ENCODE measurements around the gene MRRF. TPM values are rescaled to one million over a fixed set of nuclear protein-coding genes. Genes with fewer than 3 reads are reported as not detected.

MRRF gene
- total RNA-seq, 1 experiment from 2014 or later: 42.3 TPM

DNA sequence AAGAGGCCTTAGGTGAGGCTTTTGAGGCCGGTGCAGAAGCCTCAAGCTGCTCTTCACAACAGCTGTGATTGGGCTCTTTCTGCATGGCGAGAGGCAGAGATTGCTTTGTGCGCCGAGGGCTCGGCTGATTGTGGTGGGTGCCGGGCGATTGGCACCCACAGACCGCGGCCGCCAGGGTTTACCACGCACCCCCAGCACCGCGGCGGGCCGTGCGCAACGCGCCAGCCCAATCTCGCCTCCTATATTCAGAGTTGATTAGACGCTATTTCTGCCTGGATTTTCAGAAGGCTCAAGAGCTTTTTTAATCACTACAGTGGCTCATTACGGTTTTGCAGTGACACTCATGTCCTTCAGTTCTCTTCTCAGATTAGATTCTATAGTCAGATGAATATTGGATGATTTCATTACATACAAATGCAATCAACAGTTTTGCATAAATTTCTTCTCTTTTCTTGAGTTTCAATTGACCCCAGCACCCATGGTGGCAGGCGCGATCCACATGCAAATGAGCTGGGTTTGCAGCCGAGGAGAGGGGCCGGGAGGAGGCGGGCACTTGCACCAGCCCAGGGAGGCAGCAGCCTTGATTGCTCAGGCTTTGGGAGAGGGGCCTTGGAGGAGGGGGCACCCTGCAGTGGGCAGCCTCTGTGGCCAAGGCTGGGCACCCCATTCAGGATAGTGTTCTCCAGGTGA lies 72.3 kb downstream of the MRRF start (continued):
- TF ChIP-seq GRHL2 (CRISPR knock-in tag; IDR thresholded peaks at IDR 0.05; ENCODE audit: insufficient replicate concordance, severe bottlenecking): no peak
- TF ChIP-seq, protein P1, sequence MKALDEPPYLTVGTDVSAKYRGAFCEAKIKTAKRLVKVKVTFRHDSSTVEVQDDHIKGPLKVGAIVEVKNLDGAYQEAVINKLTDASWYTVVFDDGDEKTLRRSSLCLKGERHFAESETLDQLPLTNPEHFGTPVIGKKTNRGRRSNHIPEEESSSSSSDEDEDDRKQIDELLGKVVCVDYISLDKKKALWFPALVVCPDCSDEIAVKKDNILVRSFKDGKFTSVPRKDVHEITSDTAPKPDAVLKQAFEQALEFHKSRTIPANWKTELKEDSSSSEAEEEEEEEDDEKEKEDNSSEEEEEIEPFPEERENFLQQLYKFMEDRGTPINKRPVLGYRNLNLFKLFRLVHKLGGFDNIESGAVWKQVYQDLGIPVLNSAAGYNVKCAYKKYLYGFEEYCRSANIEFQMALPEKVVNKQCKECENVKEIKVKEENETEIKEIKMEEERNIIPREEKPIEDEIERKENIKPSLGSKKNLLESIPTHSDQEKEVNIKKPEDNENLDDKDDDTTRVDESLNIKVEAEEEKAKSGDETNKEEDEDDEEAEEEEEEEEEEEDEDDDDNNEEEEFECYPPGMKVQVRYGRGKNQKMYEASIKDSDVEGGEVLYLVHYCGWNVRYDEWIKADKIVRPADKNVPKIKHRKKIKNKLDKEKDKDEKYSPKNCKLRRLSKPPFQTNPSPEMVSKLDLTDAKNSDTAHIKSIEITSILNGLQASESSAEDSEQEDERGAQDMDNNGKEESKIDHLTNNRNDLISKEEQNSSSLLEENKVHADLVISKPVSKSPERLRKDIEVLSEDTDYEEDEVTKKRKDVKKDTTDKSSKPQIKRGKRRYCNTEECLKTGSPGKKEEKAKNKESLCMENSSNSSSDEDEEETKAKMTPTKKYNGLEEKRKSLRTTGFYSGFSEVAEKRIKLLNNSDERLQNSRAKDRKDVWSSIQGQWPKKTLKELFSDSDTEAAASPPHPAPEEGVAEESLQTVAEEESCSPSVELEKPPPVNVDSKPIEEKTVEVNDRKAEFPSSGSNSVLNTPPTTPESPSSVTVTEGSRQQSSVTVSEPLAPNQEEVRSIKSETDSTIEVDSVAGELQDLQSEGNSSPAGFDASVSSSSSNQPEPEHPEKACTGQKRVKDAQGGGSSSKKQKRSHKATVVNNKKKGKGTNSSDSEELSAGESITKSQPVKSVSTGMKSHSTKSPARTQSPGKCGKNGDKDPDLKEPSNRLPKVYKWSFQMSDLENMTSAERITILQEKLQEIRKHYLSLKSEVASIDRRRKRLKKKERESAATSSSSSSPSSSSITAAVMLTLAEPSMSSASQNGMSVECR (CRISPR knock-in tag; IDR thresholded peaks at IDR 0.05; ENCODE audit: borderline replicate concordance): no peak

DNA sequence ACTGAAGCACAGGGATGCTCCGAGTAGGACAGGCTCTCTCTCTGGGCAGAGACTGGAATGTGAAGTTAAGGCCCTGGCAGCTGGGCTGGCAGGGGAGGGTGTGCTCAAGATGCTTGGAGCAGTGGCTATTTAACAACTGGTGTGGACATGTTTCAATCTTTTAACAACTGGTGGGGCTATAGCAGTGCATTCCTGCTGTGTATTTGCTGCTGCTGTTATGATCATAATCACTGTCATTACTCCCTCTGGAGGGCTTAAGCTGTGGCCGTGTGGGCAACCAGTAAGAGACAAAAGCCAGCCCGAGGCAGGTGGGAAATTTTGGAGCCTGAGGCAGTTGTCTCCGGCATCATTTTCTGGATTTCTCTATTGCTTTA lies 72.9 kb downstream of the MRRF start:
- DNase-seq (ENCODE audit: low spot score) (no peak), ATAC-seq (peak; percentile 8)
- Mint-ChIP-seq H3K36me3 (no peaks in the 10 kb centered on the region), H3K9me3 (no peaks in the 10 kb centered on the region), H3K27ac (no peak overlapping the region), H3K4me1 (peaks cover 66% of the 10 kb centered on the region), H3K4me3 (peak overlapping the region; percentile 55), H3K27me3 (ENCODE audit: low read depth) (peaks cover 8% of the 10 kb centered on the region; the same call in 1 of the 2 replicates)
- ChIA-PET POLR2A (interaction anchor here (1.3 to 1.7 kb wide), 2 partner anchors 9 to 73 kb away, joined by 3 to 7 read pairs; partner anchors contain the start of genes MRRF and RBM18), CTCF (interaction anchor here (0.6 to 6.6 kb wide), 10 partner anchors 9 to 242 kb away, joined by 3 to 71 read pairs (median 12); partner anchors contain the start of genes MRRF and RBM18)
- TF ChIP-seq, protein P1 (CRISPR knock-in tag; IDR thresholded peaks at IDR 0.05; ENCODE audit: borderline replicate concordance): no peak
- TF ChIP-seq ZNF263 (CRISPR knock-in tag; IDR thresholded peaks at IDR 0.05; ENCODE audit: low read depth): no peak
- TF ChIP-seq, protein P2, sequence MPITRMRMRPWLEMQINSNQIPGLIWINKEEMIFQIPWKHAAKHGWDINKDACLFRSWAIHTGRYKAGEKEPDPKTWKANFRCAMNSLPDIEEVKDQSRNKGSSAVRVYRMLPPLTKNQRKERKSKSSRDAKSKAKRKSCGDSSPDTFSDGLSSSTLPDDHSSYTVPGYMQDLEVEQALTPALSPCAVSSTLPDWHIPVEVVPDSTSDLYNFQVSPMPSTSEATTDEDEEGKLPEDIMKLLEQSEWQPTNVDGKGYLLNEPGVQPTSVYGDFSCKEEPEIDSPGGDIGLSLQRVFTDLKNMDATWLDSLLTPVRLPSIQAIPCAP (CRISPR knock-in tag; IDR thresholded peaks at IDR 0.05): no peak
- TF ChIP-seq, protein P3, sequence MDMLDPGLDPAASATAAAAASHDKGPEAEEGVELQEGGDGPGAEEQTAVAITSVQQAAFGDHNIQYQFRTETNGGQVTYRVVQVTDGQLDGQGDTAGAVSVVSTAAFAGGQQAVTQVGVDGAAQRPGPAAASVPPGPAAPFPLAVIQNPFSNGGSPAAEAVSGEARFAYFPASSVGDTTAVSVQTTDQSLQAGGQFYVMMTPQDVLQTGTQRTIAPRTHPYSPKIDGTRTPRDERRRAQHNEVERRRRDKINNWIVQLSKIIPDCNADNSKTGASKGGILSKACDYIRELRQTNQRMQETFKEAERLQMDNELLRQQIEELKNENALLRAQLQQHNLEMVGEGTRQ (CRISPR knock-in tag; IDR thresholded peaks at IDR 0.05): no peak
- TF ChIP-seq, protein P4, sequence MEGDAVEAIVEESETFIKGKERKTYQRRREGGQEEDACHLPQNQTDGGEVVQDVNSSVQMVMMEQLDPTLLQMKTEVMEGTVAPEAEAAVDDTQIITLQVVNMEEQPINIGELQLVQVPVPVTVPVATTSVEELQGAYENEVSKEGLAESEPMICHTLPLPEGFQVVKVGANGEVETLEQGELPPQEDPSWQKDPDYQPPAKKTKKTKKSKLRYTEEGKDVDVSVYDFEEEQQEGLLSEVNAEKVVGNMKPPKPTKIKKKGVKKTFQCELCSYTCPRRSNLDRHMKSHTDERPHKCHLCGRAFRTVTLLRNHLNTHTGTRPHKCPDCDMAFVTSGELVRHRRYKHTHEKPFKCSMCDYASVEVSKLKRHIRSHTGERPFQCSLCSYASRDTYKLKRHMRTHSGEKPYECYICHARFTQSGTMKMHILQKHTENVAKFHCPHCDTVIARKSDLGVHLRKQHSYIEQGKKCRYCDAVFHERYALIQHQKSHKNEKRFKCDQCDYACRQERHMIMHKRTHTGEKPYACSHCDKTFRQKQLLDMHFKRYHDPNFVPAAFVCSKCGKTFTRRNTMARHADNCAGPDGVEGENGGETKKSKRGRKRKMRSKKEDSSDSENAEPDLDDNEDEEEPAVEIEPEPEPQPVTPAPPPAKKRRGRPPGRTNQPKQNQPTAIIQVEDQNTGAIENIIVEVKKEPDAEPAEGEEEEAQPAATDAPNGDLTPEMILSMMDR (IDR thresholded peaks at IDR 0.05): no peak
- TF ChIP-seq, protein P5, sequence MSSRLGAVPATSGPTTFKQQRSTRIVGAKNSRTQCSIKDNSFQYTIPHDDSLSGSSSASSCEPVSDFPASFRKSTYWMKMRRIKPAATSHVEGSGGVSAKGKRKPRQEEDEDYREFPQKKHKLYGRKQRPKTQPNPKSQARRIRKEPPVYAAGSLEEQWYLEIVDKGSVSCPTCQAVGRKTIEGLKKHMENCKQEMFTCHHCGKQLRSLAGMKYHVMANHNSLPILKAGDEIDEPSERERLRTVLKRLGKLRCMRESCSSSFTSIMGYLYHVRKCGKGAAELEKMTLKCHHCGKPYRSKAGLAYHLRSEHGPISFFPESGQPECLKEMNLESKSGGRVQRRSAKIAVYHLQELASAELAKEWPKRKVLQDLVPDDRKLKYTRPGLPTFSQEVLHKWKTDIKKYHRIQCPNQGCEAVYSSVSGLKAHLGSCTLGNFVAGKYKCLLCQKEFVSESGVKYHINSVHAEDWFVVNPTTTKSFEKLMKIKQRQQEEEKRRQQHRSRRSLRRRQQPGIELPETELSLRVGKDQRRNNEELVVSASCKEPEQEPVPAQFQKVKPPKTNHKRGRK (CRISPR knock-in tag; IDR thresholded peaks at IDR 0.05; ENCODE audit: borderline replicate concordance): no peak
- no peak for TF ChIP-seq RORB (CRISPR knock-in tag; IDR thresholded peaks at IDR 0.05)
- no peak for TF ChIP-seq NR2C2 (CRISPR knock-in tag; IDR thresholded peaks at IDR 0.05)
- TF ChIP-seq TEAD1 (CRISPR knock-in tag; IDR thresholded peaks at IDR 0.05): no peak
- TF ChIP-seq CREM (CRISPR knock-in tag; IDR thresholded peaks at IDR 0.05): no peak
- TF ChIP-seq ELF4 (CRISPR knock-in tag; IDR thresholded peaks at IDR 0.05; ENCODE audit: low read depth): no peak
- TF ChIP-seq, protein P6, sequence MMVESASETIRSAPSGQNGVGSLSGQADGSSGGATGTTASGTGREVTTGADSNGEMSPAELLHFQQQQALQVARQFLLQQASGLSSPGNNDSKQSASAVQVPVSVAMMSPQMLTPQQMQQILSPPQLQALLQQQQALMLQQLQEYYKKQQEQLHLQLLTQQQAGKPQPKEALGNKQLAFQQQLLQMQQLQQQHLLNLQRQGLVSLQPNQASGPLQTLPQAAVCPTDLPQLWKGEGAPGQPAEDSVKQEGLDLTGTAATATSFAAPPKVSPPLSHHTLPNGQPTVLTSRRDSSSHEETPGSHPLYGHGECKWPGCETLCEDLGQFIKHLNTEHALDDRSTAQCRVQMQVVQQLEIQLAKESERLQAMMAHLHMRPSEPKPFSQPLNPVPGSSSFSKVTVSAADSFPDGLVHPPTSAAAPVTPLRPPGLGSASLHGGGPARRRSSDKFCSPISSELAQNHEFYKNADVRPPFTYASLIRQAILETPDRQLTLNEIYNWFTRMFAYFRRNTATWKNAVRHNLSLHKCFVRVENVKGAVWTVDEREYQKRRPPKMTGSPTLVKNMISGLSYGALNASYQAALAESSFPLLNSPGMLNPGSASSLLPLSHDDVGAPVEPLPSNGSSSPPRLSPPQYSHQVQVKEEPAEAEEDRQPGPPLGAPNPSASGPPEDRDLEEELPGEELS (CRISPR knock-in tag; IDR thresholded peaks at IDR 0.05): no peak
- TF ChIP-seq, protein P7, sequence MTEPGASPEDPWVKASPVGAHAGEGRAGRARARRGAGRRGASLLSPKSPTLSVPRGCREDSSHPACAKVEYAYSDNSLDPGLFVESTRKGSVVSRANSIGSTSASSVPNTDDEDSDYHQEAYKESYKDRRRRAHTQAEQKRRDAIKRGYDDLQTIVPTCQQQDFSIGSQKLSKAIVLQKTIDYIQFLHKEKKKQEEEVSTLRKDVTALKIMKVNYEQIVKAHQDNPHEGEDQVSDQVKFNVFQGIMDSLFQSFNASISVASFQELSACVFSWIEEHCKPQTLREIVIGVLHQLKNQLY (CRISPR knock-in tag; IDR thresholded peaks at IDR 0.05): no peak
- TF ChIP-seq GRHL2 (CRISPR knock-in tag; IDR thresholded peaks at IDR 0.05; ENCODE audit: insufficient replicate concordance, severe bottlenecking): no peak
- TF ChIP-seq, protein P8, sequence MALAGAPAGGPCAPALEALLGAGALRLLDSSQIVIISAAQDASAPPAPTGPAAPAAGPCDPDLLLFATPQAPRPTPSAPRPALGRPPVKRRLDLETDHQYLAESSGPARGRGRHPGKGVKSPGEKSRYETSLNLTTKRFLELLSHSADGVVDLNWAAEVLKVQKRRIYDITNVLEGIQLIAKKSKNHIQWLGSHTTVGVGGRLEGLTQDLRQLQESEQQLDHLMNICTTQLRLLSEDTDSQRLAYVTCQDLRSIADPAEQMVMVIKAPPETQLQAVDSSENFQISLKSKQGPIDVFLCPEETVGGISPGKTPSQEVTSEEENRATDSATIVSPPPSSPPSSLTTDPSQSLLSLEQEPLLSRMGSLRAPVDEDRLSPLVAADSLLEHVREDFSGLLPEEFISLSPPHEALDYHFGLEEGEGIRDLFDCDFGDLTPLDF (CRISPR knock-in tag; IDR thresholded peaks at IDR 0.05): no peak
